ENCODE data around the gene APPL2.

APPL2 gene

GRCh38 chr12:105219261-105220028 is 16.5 kb downstream of the APPL2 start:
- DNase-seq (ENCODE audit: low read depth): peak; percentile 40
- no peak for TF ChIP-seq CTCF (IDR thresholded peaks at IDR 0.05; ENCODE audit: low read length, missing control alignments)
- no peak overlapping the region for H3K4me3 ChIP-seq (replicated peaks; ENCODE audit: low read depth, low read length)

GRCh38 chr12:105218434-105218833 is 17.5 kb downstream of the APPL2 start:
- no peak overlapping the region for H3K4me3 ChIP-seq (replicated peaks; ENCODE audit: low read depth, low read length)
- DNase-seq (ENCODE audit: low read depth): no peak
- no peak for TF ChIP-seq CTCF (IDR thresholded peaks at IDR 0.05; ENCODE audit: low read length, missing control alignments)

GRCh38 chr12:105214670-105215375 is 21.2 kb downstream of the APPL2 start:
- TF ChIP-seq CTCF (IDR thresholded peaks at IDR 0.05; ENCODE audit: low read length, missing control alignments): no peak
- no peak overlapping the region for H3K4me3 ChIP-seq (replicated peaks; ENCODE audit: low read depth, low read length)
- peak; percentile 32 for DNase-seq (ENCODE audit: low read depth)

GRCh38 chr12:105214148-105214547 is 21.8 kb downstream of the APPL2 start:
- H3K4me3 ChIP-seq (replicated peaks; ENCODE audit: low read depth, low read length): no peak overlapping the region
- peak; percentile 54 for DNase-seq (ENCODE audit: low read depth)
- TF ChIP-seq CTCF (IDR thresholded peaks at IDR 0.05; ENCODE audit: low read length, missing control alignments): no peak

- peak; percentile 62 for DNase-seq (ENCODE audit: low read depth)
- no peak for TF ChIP-seq CTCF (IDR thresholded peaks at IDR 0.05; ENCODE audit: low read length, missing control alignments)
- no peak overlapping the region for H3K4me3 ChIP-seq (replicated peaks; ENCODE audit: low read depth, low read length)
Observed at GRCh38 chr12:105212438-105212837, 23.5 kb downstream of the APPL2 start.

GRCh38 chr12:105209091-105209490 is 26.9 kb downstream of the APPL2 start:
- no peak overlapping the region for H3K4me3 ChIP-seq (replicated peaks; ENCODE audit: low read depth, low read length)
- no peak for TF ChIP-seq CTCF (IDR thresholded peaks at IDR 0.05; ENCODE audit: low read length, missing control alignments)
- DNase-seq (ENCODE audit: low read depth): no peak

Data from fibroblast of pulmonary artery (primary cell).